Activated naive CD4-positive, alpha-beta T cell treated with anti-CD3 and anti-CD28 coated beads, Interleukin-2, amount 10 ng/mL, durations not matched to agents 7 days and 5 days (primary cell): Measurements from ENCODE around the gene PTK7.

Experiments
- CTCF ChIA-PET: fragments of 350-600 bp; sonication (Branson Sonifier 250); formaldehyde crosslinking; loops from one replicate; lab custom pipeline; 2021; ENCODE audit warnings: antibody characterized with exemption; lab: Charles Lee
- DNase-seq: peaks from one replicate; pipeline ENCODE4 v3.0.0-alpha.2; 2020
- H3K27ac Mint-ChIP-seq: one replicate; pipeline ENCODE4 v1.8.0; 2021; ENCODE audit warnings: mild to moderate bottlenecking, moderate library complexity, mixed read lengths
- H3K27me3 Mint-ChIP-seq: one replicate; pipeline ENCODE4 v1.8.0; 2021; ENCODE audit warnings: mild to moderate bottlenecking, mixed read lengths
- H3K36me3 Mint-ChIP-seq: one replicate; pipeline ENCODE4 v1.8.0; 2021; ENCODE audit warnings: mixed read lengths
- H3K4me1 Mint-ChIP-seq: one replicate; pipeline ENCODE4 v1.8.0; 2021; ENCODE audit warnings: mixed read lengths
- H3K4me3 Mint-ChIP-seq: one replicate; pipeline ENCODE4 v1.8.0; 2021; ENCODE audit warnings: mild to moderate bottlenecking, moderate library complexity, mixed read lengths
- H3K9me3 Mint-ChIP-seq: one replicate; pipeline ENCODE4 v1.8.0; 2021; ENCODE audit warnings: mixed read lengths

PTK7 gene

GRCh38 chr6:43172104-43173007, 96.2 kb downstream of the PTK7 start:
- H3K4me3 Mint-ChIP-seq, result peak overlapping the region; percentile 90
- CTCF ChIA-PET, result interaction anchor here (1.0 kb wide), 1 partner anchor 56 kb away, joined by 3 read pairs; no protein-coding TSS in a partner anchor
- H3K4me1 Mint-ChIP-seq, result peaks cover 49% of the 10 kb centered on the region

GRCh38 chr6:43173591-43174262, 97.6 kb downstream of the PTK7 start:
- Mint-ChIP-seq H3K27ac (peak overlapping the region; percentile 86), H3K36me3 (peaks cover 42% of the 10 kb centered on the region), H3K4me3 (peak overlapping the region; percentile 90), H3K27me3 (peaks cover 12% of the 10 kb centered on the region), H3K9me3 (no peaks in the 10 kb centered on the region), H3K4me1 (peaks cover 49% of the 10 kb centered on the region)
- CTCF ChIA-PET, result interaction anchor here (1.9 kb wide), 1 partner anchor 57 kb away, joined by 6 read pairs; no protein-coding TSS in a partner anchor
- peak; percentile 23 for DNase-seq

More at GRCh38 chr6:43172104-43173007, 96.2 kb downstream of the PTK7 start:
- Mint-ChIP-seq H3K9me3 (no peaks in the 10 kb centered on the region), H3K27ac (peak overlapping the region; percentile 86), H3K36me3 (peaks cover 34% of the 10 kb centered on the region), H3K27me3 (peaks cover 19% of the 10 kb centered on the region)
- DNase-seq, result peak; percentile 71

- H3K27me3 Mint-ChIP-seq, result peaks cover 10% of the 10 kb centered on the region
- CTCF ChIA-PET, result interaction anchor here (1.5 to 1.9 kb wide), 2 partner anchors 31 to 56 kb away, joined by 6 read pairs; no protein-coding TSS in a partner anchor
- peaks cover 47% of the 10 kb centered on the region for H3K36me3 Mint-ChIP-seq
- peak overlapping the region; percentile 84 for H3K27ac Mint-ChIP-seq
- no peaks in the 10 kb centered on the region for H3K9me3 Mint-ChIP-seq
- peak overlapping the region; percentile 90 for H3K4me3 Mint-ChIP-seq
- H3K4me1 Mint-ChIP-seq, result peaks cover 49% of the 10 kb centered on the region
- peak; percentile 98 for DNase-seq
Observed at GRCh38 chr6:43174263-43175112, 98.4 kb downstream of the PTK7 start.

- CTCF ChIA-PET, result interaction anchor here (1.5 kb wide), 1 partner anchor 33 kb away, joined by 6 read pairs; no protein-coding TSS in a partner anchor
- peaks cover 42% of the 10 kb centered on the region for H3K4me1 Mint-ChIP-seq
- DNase-seq, result peak; percentile 18
- no peaks in the 10 kb centered on the region for H3K9me3 Mint-ChIP-seq
- H3K4me3 Mint-ChIP-seq, result no peak overlapping the region
- H3K27me3 Mint-ChIP-seq, result peaks cover 2% of the 10 kb centered on the region
- H3K36me3 Mint-ChIP-seq, result peaks cover 46% of the 10 kb centered on the region
- peak overlapping the region; percentile 67 for H3K27ac Mint-ChIP-seq
Observed at GRCh38 chr6:43175676-43176422, 99.7 kb downstream of the PTK7 start.

- H3K27me3 Mint-ChIP-seq, result no peaks in the 10 kb centered on the region
- peak overlapping the region; percentile 67 for H3K27ac Mint-ChIP-seq
- no peaks in the 10 kb centered on the region for H3K9me3 Mint-ChIP-seq
- no peak overlapping the region for H3K4me3 Mint-ChIP-seq
- H3K4me1 Mint-ChIP-seq, result peaks cover 45% of the 10 kb centered on the region
- no peak for DNase-seq
- H3K36me3 Mint-ChIP-seq, result peaks cover 46% of the 10 kb centered on the region
- CTCF ChIA-PET, result no interaction called here
Observed at GRCh38 chr6:43176423-43176786, 100.3 kb downstream of the PTK7 start.

- Mint-ChIP-seq H3K27ac (no peak overlapping the region), H3K4me1 (peaks cover 49% of the 10 kb centered on the region)
Observed at GRCh38 chr6:43178150-43178549, 102.0 kb downstream of the PTK7 start.

GRCh38 chr6:43178951-43179830, 103.1 kb downstream of the PTK7 start:
- Mint-ChIP-seq H3K27ac (no peak overlapping the region), H3K4me3 (no peak overlapping the region), H3K4me1 (peaks cover 49% of the 10 kb centered on the region), H3K36me3 (peaks cover 39% of the 10 kb centered on the region), H3K27me3 (no peaks in the 10 kb centered on the region), H3K9me3 (no peaks in the 10 kb centered on the region)
- CTCF ChIA-PET, result no interaction called here
- peak; percentile 17 for DNase-seq

More at GRCh38 chr6:43178150-43178549, 102.0 kb downstream of the PTK7 start:
- DNase-seq, result peak; percentile 11
- Mint-ChIP-seq H3K27me3 (no peaks in the 10 kb centered on the region), H3K9me3 (no peaks in the 10 kb centered on the region), H3K36me3 (peaks cover 44% of the 10 kb centered on the region), H3K4me3 (no peak overlapping the region)
- CTCF ChIA-PET, result interaction anchor here (0.6 to 0.7 kb wide), 2 partner anchors 43 to 247 kb away, joined by 3 to 5 read pairs; no protein-coding TSS in a partner anchor

- no peak for DNase-seq
- Mint-ChIP-seq H3K27ac (no peak overlapping the region), H3K36me3 (peaks cover 35% of the 10 kb centered on the region), H3K4me3 (no peak overlapping the region), H3K27me3 (no peaks in the 10 kb centered on the region), H3K4me1 (peaks cover 49% of the 10 kb centered on the region), H3K9me3 (no peaks in the 10 kb centered on the region)
- CTCF ChIA-PET, result interaction anchor here (1.2 kb wide), 1 partner anchor 36 kb away, joined by 4 read pairs; no protein-coding TSS in a partner anchor
Observed at GRCh38 chr6:43180058-43180457, 103.9 kb downstream of the PTK7 start.

GRCh38 chr6:43180985-43181384, 104.9 kb downstream of the PTK7 start:
- Mint-ChIP-seq H3K4me3 (peak overlapping the region; percentile 97), H3K27ac (peak overlapping the region; percentile 70), H3K4me1 (peaks cover 48% of the 10 kb centered on the region), H3K36me3 (peaks cover 34% of the 10 kb centered on the region), H3K9me3 (no peaks in the 10 kb centered on the region), H3K27me3 (no peaks in the 10 kb centered on the region)
- CTCF ChIA-PET, result interaction anchor here (1.2 kb wide), 1 partner anchor 37 kb away, joined by 4 read pairs; no protein-coding TSS in a partner anchor
- DNase-seq, result no peak

GRCh38 chr6:43181621-43181941, 105.5 kb downstream of the PTK7 start:
- peaks cover 34% of the 10 kb centered on the region for H3K36me3 Mint-ChIP-seq
- peak overlapping the region; percentile 70 for H3K27ac Mint-ChIP-seq
- H3K4me1 Mint-ChIP-seq, result peaks cover 51% of the 10 kb centered on the region
- no peak for DNase-seq
- CTCF ChIA-PET, result no interaction called here
- H3K27me3 Mint-ChIP-seq, result no peaks in the 10 kb centered on the region
- H3K4me3 Mint-ChIP-seq, result peak overlapping the region; percentile 97
- H3K9me3 Mint-ChIP-seq, result no peaks in the 10 kb centered on the region

GRCh38 chr6:43181942-43182860, 106.1 kb downstream of the PTK7 start, which contains the start of gene CUL9:
TSS of gene CUL9 (plus strand) at chr6:43182196. CDS start at chr6:43184311, 2,115 bp downstream.
- Mint-ChIP-seq H3K27ac (peak within 1 kb of the TSS; percentile 70), H3K27me3 (no peaks in the 10 kb centered on the region), H3K4me3 (peak within 1 kb of the TSS; percentile 97), H3K9me3 (no peaks in the 10 kb centered on the region), H3K36me3 (peaks cover 32% of the 10 kb centered on the region), H3K4me1 (peaks cover 51% of the 10 kb centered on the region)
- CTCF ChIA-PET, result no interaction called here
- DNase-seq, result peak; percentile 91
